Measurements from ENCODE around the gene MYOZ3.
A peak's percentile ranks its signal among the peaks of the same experiment; 100 is the strongest.

MYOZ3 gene

DNA sequence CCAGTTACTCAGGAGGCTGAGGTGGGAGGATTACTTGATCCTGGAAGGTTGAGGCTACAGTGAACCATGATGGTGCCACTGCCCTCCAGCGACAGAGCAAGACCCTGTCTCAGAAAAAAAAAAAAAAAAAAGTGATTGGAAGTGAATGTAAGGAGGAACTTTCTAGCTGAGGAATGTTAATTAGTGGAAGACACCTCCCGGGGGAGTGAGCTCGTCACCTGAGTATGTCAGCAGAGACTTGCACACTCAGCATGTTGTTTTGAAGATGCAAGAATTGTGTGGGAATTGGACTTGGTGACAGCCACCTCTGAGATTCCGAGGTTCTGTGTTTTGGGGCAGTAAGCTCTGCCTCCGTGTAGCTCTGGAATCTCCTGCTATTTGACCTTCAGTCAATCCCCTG lies 17.0 kb upstream of the MYOZ3 start:
- DNase-seq, result no peak

DNA sequence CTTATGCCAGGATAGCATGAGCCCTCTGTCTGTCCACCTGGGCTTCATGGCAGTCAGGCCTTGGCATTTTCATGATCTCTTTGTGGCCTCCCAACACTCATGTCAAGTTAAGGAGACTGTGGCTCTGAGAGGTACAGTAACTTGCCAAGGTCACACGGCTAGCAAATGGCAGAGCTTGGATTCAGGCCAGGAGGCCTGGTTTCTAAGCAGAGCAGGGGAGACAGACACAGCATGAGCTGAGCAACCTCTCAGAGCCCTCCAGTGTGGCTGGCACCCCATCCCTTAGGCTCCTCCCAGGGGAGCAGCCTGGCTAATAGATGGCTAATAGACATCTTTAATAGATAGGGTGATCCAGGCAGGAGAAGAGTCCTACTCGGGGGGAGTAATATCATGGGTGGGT lies 16.5 kb upstream of the MYOZ3 start:
- DNase-seq, result peak in 1 of 3 experiments; percentile 1

GRCh38 chr5:150645070-150645700 lies 15.9 kb upstream of the MYOZ3 start:
- DNase-seq, result peak in 1 of 3 experiments; percentile 36

DNA sequence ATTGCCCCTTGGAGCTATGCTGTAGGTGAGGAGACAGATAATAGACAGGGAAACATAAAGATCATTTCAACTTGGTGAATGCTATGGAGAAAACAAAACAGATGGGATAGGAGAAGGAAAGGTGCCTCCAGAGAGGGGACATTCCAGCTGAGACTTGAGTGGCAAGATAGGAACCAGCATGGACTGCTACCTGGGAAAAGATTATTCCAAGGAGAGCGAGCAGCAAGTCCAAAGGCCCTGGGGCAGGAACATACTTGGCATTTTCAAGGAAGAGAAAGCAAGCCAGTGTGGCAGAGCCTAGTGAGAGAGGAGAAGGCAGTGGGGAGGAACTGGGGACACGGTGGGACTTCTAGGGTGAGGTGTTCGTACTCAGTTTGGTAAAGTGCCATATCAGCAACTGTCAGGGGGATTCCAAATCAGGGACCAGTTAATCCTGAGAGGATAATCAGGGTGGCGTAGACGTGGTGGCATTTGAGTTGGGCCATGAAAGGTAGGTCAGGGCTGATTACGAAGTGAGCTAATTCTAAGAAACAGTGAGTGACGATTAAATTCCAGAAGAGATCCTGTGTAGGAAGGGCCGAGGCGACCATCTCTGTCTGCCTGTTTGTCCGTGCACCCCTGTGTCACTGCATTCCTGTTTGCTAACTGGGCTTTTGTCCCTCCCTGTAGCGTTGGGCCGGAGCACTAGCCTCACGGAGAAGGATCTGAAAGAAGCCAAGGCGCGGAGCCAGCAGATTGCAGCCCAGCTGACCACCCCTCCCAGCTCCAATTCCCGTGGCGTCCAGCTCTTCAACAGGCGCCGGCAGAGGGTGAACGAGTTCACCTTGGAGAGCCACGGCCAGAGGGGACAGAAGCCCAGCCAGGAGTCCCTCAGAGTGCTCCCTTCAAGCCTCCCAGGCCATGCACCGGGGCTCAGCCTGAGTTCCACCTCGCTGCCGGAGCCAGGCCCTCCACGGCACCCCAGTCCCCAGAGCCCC lies 13.5 kb upstream of the MYOZ3 start:
- DNase-seq, result no peak

DNA sequence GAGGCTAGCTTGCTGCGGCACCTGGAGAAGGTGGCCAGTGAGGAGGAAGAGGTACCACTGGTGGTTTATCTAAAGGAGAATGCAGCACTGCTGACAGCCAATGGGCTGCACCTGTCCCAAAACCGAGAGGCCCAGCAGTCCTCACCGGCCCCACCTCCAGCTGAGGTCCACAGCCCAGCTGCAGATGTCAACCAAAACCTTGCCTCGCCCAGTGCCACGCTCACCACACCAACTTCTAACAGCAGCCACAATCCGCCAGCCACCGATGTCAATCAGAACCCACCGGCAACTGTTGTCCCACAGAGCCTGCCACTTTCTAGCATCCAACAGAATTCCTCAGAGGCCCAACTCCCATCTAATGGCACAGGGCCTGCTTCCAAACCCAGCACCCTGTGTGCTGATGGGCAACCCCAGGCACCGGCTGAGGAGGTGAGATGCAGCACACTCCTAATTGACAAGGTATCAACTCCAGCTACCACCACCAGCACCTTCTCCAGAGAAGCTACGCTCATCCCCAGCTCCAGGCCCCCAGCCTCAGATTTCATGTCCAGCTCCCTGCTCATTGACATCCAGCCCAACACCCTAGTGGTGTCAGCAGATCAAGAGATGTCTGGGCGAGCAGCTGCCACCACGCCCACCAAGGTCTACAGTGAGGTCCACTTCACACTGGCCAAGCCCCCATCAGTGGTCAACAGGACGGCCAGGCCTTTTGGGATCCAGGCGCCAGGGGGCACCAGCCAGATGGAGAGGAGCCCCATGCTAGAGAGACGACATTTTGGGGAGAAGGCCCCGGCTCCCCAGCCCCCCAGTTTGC lies 12.6 kb upstream of the MYOZ3 start:
- no peak for DNase-seq

- DNase-seq, result no peak
Observed at GRCh38 chr5:150649108-150650020, 11.7 kb upstream of the MYOZ3 start.

GRCh38 chr5:150650021-150651006 lies 10.7 kb upstream of the MYOZ3 start:
- DNase-seq, result no peak

GRCh38 chr5:150651382-150651781 lies 9.7 kb upstream of the MYOZ3 start:
- no peak for DNase-seq

DNA sequence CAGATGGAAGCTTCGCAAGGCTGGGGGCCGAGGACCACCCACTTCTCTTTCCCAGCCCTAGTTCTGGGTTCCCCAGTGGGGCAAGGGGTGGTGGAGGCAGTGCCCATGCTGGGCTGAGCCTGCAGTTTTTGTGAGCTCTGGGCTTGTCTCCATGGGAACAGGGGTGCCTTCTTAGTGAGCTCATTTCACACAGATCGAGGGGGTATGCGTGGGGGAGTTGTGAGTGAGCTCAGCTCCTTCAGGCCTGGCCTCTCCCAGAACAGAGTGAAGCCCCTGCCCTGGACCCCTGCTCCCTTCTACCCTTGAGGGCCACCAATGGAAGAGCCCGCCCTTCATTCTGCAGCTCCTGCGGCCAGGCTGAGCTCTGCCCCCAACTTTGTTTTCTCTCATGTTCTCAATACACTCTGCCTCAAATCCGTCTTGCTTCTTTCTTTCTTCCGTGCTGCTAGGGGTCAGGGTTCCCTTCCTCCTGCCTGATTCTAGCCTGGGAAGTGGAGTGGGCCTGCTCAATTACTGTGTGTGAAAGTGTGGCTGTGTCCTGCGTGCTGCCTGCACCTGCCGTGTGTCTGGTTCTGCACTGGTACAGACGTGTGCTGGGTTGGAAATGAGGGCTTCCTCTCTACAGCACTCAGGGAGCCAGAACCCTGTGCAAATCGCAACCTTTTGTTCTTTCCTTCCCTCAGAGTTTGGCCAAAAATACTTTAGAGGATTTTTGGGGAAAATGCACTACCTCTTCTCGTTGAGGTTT lies 9.0 kb upstream of the MYOZ3 start:
- DNase-seq, result peak in 1 of 3 experiments; percentile 9

DNA sequence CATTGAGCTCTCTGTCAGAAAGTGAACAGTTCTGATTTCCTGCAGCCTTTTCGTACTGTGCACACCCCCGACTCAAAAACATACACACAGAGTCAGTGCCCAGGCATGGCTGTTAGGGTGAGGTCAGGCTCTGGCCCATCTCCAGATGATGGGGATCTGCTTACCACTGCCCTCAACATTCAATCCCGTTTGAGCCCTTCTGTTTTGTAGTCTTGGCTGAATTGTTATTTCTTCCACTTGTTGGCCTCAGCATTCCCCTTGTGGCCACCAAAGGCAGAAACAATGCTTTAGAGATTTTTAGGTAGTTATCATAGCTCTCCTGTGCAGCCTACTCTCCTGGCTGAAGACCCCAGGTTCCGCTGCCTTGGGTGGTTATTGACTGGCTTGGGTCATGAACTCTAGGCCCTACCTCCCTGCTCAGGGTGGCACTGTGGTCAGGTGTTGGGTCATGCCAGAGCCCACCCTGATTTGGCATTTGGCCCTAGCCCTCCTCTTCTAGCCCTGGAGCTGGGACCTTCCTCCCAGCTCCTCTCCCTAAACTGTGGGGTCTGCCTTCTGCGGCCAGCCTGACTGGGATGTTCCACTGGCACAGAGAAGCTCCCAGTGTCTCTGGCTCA lies 7.8 kb upstream of the MYOZ3 start:
- DNase-seq, result no peak

- no peak for DNase-seq
Observed at GRCh38 chr5:150653762-150654556, 7.1 kb upstream of the MYOZ3 start.

- DNase-seq, result no peak
Observed at GRCh38 chr5:150655221-150655620, 5.8 kb upstream of the MYOZ3 start.

DNA sequence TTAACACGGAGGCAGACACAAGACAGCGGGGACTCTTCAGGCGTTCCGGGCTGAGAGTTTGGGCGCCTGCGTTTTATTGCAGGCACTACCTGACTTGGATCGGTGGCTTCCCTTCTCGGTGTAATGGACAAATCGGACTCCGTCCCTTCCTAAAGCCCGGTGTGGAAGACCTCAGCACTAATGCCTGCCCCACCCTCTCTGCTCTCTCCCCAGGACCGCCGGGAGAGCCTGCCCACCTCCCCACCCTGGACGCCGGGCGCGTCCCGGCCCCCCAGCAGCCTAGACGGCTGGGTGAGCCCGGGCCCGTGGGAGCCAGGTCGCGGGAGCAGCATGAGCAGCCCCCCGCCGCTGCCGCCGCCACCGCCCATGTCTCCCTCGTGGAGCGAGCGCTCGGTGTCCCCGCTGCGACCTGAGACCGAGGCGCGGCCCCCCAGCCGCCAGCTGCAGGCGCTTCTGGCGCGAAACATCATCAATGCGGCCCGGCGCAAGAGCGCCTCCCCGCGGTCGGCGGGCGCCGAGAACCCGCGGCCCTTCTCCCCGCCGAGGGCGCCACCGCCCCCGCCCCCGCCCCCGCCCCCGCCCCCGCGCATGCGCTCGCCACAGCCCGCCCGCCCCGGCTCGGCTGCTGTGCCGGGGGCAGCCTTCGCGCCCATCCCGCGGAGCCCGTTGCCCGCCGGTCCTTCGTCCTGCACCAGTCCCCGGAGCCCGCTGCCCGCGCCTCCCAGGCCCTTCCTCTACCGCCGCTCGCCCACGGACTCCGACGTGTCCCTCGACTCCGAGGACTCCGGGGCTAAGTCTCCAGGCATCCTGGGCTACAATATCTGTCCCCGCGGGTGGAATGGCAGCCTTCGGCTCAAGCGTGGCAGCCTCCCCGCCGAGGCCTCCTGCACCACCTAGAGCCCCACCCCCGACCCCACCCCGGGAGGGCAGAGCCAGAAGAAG lies 4.6 kb upstream of the MYOZ3 start:
- DNase-seq, result peak; percentile 76 to 78 (median 77)

DNA sequence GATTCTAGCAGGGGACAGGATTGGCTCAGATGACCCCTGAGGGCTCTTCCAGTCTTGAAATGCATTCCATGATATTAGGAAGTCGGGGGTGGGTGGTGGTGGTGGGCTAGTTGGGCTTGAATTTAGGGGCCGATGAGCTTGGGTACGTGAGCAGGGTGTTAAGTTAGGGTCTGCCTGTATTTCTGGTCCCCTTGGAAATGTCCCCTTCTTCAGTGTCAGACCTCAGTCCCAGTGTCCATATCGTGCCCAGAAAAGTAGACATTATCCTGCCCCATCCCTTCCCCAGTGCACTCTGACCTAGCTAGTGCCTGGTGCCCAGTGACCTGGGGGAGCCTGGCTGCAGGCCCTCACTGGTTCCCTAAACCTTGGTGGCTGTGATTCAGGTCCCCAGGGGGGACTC lies 2.9 kb upstream of the MYOZ3 start:
- DNase-seq, result no peak

DNA sequence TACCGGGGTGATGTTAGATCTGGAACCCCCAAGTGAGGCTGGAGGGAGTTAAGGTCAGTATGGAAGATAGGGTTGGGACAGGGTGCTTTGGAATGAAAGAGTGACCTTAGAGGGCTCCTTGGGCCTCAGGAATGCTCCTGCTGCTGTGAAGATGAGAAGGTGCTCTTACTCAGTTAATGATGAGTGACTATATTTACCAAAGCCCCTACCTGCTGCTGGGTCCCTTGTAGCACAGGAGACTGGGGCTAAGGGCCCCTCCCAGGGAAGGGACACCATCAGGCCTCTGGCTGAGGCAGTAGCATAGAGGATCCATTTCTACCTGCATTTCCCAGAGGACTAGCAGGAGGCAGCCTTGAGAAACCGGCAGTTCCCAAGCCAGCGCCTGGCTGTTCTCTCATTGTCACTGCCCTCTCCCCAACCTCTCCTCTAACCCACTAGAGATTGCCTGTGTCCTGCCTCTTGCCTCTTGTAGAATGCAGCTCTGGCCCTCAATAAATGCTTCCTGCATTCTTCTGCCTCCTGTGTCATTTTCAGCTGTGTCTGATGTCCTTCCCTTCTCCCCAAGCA lies 2.3 kb upstream of the MYOZ3 start:
- DNase-seq, result no peak

DNA sequence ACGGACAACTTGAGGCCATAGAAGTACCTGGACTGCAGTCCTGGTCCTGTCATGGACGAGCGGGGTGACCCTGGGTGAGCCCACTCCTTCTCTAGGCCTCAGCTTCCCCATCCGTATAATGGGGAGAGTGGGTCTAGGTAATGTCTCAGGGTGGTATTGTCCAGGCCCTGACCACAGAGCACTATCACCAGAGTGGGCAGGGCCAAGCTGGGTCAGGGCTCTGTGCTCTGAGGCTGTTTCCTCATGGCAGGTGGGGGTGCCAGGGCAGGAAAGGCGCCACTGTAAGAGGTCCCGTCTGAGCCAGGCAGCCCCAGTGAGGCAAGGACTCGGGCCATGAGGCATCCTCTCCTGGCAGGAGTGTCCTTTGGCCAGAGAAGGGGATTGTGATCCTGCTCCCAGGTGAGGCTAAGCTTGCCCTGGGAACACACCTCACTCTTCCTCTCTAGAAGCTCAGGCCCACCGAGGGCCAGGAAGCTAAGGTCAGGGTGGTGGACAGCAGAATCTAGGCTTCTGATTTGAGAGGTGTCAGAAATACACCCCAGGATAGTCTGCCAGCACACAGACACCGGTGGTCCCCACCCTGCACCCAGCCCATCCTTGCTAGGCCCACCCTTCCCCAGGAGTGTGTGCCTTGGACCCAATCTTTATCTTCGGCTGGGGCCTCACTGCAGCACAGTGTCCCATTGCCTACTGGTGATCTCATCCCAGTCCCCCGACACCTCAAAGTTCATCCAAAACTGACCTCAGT lies 1.5 kb upstream of the MYOZ3 start:
- no peak for DNase-seq
